ENCODE data around the gene RGS12.

DNA sequence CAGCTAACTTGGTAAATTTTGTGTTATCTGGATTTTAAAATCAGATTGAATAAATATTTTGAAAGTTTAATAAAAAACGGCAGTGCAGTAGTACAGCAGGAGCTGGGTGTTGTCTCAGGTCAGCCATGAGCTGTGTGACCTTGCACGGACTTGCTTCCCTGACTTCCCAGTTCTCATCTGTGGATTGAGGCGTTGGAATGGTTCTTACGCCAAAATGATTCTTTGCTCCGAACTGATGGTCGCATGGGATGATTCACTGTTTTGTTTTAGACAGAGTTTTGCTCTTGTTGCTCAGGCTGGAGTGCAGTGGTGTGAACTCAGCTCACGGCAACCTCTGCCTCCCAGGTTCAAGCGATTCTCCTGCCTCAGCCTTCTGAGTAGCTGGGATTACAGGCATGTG is 45.0 kb downstream of the RGS12 start:
- TF ChIP-seq, protein P1, sequence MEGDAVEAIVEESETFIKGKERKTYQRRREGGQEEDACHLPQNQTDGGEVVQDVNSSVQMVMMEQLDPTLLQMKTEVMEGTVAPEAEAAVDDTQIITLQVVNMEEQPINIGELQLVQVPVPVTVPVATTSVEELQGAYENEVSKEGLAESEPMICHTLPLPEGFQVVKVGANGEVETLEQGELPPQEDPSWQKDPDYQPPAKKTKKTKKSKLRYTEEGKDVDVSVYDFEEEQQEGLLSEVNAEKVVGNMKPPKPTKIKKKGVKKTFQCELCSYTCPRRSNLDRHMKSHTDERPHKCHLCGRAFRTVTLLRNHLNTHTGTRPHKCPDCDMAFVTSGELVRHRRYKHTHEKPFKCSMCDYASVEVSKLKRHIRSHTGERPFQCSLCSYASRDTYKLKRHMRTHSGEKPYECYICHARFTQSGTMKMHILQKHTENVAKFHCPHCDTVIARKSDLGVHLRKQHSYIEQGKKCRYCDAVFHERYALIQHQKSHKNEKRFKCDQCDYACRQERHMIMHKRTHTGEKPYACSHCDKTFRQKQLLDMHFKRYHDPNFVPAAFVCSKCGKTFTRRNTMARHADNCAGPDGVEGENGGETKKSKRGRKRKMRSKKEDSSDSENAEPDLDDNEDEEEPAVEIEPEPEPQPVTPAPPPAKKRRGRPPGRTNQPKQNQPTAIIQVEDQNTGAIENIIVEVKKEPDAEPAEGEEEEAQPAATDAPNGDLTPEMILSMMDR (IDR thresholded peaks at IDR 0.05; ENCODE audit: low read depth, low read length), result no peak
- no peak for TF ChIP-seq EZH2phosphoT487 (IDR thresholded peaks at IDR 0.05; ENCODE audit: low read depth)
